Measurements from ENCODE around the gene NTN1. TPM values are rescaled to one million over a fixed set of nuclear protein-coding genes. Genes with fewer than 3 reads are reported as not detected.

The NTN1 gene
- total and polyA plus RNA-seq, 12 donors, result 3.0 to 38.7 (median 15.8) TPM

- peaks cover 0 to 19% (median 3%) of the 10 kb centered on the region in 7 donors for H3K27me3 ChIP-seq
- peaks cover 0 to 8% (median 0%) of the 10 kb centered on the region in 11 donors for H3K9me3 ChIP-seq
- ATAC-seq (peak in 7 of 8 donors; percentile 46 to 75 (median 69)), DNase-seq (peak; percentile 25 to 69)
- H3K27ac ChIP-seq, result no peak overlapping the region
- H3K36me3 ChIP-seq, result no peaks in the 10 kb centered on the region
- H3K4me1 ChIP-seq, result no peaks in the 10 kb centered on the region
- intact Hi-C loops (cut with DNase I), result loop anchor here in 9 of 10 donors (1.0 to 10.0 kb wide), 9 partner anchors 293 to 537 kb away; no protein-coding TSS in a partner anchor
- no peak overlapping the region for H3K4me3 ChIP-seq
- 56 to 58% methylated on average over 10 of the region's 10 CpGs for WGBS, 2 donors
- TF ChIP-seq, protein P1, sequence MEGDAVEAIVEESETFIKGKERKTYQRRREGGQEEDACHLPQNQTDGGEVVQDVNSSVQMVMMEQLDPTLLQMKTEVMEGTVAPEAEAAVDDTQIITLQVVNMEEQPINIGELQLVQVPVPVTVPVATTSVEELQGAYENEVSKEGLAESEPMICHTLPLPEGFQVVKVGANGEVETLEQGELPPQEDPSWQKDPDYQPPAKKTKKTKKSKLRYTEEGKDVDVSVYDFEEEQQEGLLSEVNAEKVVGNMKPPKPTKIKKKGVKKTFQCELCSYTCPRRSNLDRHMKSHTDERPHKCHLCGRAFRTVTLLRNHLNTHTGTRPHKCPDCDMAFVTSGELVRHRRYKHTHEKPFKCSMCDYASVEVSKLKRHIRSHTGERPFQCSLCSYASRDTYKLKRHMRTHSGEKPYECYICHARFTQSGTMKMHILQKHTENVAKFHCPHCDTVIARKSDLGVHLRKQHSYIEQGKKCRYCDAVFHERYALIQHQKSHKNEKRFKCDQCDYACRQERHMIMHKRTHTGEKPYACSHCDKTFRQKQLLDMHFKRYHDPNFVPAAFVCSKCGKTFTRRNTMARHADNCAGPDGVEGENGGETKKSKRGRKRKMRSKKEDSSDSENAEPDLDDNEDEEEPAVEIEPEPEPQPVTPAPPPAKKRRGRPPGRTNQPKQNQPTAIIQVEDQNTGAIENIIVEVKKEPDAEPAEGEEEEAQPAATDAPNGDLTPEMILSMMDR (IDR thresholded peaks at IDR 0.05), result peak; percentile 52 to 87 (median 79)
These were observed 29.6 kb upstream of the NTN1 start for GRCh38 chr17:8991514-8992285.

- Histone ChIP-seq H3K9me3 (peaks cover 0 to 8% (median 0%) of the 10 kb centered on the region in 11 donors), H3K4me1 (no peaks in the 10 kb centered on the region), H3K27ac (no peak overlapping the region), H3K4me3 (no peak overlapping the region), H3K27me3 (peaks cover 0 to 19% (median 3%) of the 10 kb centered on the region in 7 donors), H3K36me3 (no peaks in the 10 kb centered on the region)
- intact Hi-C loops (cut with DNase I), result loop anchor here in 8 of 10 donors (1.0 to 10.0 kb wide), 8 partner anchors 290 to 533 kb away; no protein-coding TSS in a partner anchor
- 55 to 67% methylated on average over 7 of the region's 7 CpGs for WGBS, 2 donors
- ATAC-seq, result peak in 3 of 8 donors; percentile 64 to 85 (median 76)
- TF ChIP-seq, protein P1 (IDR thresholded peaks at IDR 0.05), result peak; percentile 38 to 86 (median 57)
- peak; percentile 41 to 74 for DNase-seq
These were observed 27.0 kb upstream of the NTN1 start for GRCh38 chr17:8994319-8994718.

DNA sequence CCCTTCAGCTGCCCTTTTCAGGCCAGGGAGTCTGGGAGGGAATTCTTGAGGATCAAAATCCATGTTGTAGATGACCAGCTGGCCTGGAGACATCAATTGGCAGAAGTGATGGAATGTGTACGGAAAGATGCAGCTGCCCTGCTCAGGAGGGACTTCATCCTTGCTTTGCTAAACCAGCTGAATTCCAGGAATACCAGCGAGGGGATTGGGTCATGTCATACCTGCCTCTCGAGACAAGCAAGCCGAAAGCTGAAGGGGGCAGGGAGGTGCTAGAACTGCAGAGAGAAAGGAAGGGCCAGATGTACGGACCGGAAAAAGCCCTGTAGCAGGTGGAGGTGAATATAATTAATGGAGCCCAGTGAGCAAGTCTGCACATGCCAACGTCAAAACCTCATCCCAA is 25.6 kb upstream of the NTN1 start:
- Histone ChIP-seq H3K4me1 (no peaks in the 10 kb centered on the region), H3K27ac (no peak overlapping the region), H3K27me3 (peaks cover 0 to 26% (median 5%) of the 10 kb centered on the region in 7 donors), H3K9me3 (peaks cover 0 to 13% (median 0%) of the 10 kb centered on the region in 11 donors), H3K36me3 (no peaks in the 10 kb centered on the region), H3K4me3 (no peak overlapping the region)
- TF ChIP-seq, protein P1 (IDR thresholded peaks at IDR 0.05), result no peak
- ATAC-seq (no peak), DNase-seq (no peak)
- intact Hi-C loops (cut with DNase I), result loop anchor here in 9 of 10 donors (2.0 to 10.0 kb wide), 8 partner anchors 289 to 532 kb away; no protein-coding TSS in a partner anchor
- 70 to 72% methylated on average over 7 of the region's 7 CpGs for WGBS, 2 donors

DNA sequence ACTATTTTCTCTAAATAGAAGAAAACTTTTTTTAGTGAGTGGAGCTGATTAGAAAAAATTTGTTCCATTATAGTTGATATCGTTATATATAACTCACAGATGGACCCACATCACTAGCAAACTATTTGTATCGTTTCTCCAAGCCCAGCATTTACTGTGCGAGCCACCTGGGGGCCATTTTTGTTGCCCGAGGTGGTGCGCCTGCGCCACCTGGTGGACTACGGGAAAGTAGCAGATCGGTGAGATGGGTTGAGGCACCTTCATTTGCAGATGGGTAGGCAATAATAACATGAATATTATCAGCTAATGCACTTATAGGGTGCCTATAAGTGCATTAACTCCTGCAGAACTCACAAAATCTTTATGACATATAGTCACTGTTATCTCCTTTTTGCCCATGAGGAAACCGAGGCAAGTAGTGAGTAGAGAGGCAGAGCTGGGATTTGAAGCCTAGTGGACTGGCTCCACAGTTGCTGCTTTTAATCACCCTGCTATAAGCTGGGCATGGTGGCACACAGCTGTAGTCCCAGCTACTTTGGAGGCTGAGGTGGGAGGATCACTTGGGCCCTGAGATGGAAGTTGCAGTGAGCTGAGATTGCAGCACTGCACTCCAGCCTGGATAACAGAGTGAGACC is 23.2 kb upstream of the NTN1 start:
- H3K9me3 ChIP-seq, result peaks cover 0 to 13% (median 0%) of the 10 kb centered on the region in 11 donors
- intact Hi-C loops (cut with DNase I), result loop anchor here in 8 of 10 donors (2.0 to 10.0 kb wide), 6 partner anchors 287 to 529 kb away; no protein-coding TSS in a partner anchor
- TF ChIP-seq, protein P1 (IDR thresholded peaks at IDR 0.05), result peak; percentile 62 to 97 (median 78)
- H3K27ac ChIP-seq, result no peak overlapping the region
- ATAC-seq (peak in 5 of 8 donors; percentile 52 to 65 (median 59)), DNase-seq (peak in 1 of 2 donors; percentile 62)
- 7 to 10% methylated on average over 9 of the region's 9 CpGs for WGBS, 2 donors
- no peak overlapping the region for H3K4me3 ChIP-seq
- no peaks in the 10 kb centered on the region for H3K36me3 ChIP-seq
- H3K4me1 ChIP-seq, result peaks cover 0 to 10% (median 5%) of the 10 kb centered on the region in 9 donors
- peaks cover 0 to 47% (median 16%) of the 10 kb centered on the region in 7 donors for H3K27me3 ChIP-seq

Data from heart right ventricle (tissue), 16 donors.